ENCODE results near the gene RBM24. TPM values are rescaled to one million over a fixed set of nuclear protein-coding genes. Genes with fewer than 3 reads are reported as not detected.

RBM24 gene
- total and polyA plus RNA-seq, 2 donors (not counting 3 experiments of a cell fraction or from before 2014, with no cell fraction given), result 6.6 to 6.7 TPM

DNA sequence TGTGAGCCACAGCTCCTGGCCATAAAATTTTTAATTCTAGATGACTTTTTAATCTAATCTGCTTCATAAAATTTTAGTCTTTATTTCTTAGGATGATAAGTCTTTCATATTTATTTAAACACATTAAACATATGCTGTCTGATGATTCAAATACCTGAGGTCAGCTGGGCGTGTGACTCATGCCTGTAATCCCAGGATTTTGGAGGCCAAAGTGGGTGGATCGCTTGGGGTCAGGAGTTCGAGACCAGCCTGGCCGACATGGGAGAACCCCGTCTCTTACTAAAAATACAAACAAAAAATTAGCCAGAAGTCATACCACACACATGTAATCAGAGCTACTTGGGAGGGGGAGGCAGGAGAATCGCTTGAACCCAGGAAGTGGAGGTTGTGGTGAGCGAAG, 53.1 kb downstream of the RBM24 start:
- ChIA-PET POLR2A (no interaction called here), CTCF (no interaction called here)
- H3K27me3 ChIP-seq (ENCODE audit: control insufficient read depth in 2 of 2, insufficient read depth in 2 of 2, low read length in 2 of 2), result no peaks in the 10 kb centered on the region
- H3K4me2 ChIP-seq (ENCODE audit: insufficient read depth, low read length), result no peak overlapping the region
- no peak overlapping the region for H2AFZ ChIP-seq (ENCODE audit: low read depth, low read length)
- H3K9me1 ChIP-seq (replicated peaks; ENCODE audit: control insufficient read depth, extremely low read depth, insufficient read depth, low read length), result no peaks in the 10 kb centered on the region
- H3K9me3 ChIP-seq (replicated peaks; ENCODE audit: control insufficient read depth, insufficient read depth, low read length), result no peaks in the 10 kb centered on the region
- DNase-seq (ENCODE audit: low read depth, low spot score), result no peak
- H3K9ac ChIP-seq (replicated peaks; ENCODE audit: extremely low read depth, insufficient read depth, low read length), result no peak overlapping the region
- no peak for FAIRE-seq
- no peak overlapping the region for H3K4me3 ChIP-seq (replicated peaks in 1 of 3; ENCODE audit: insufficient read depth in 1 of 3, low read depth in 1 of 3, low read length in 3 of 3)
- H4K20me1 ChIP-seq (replicated peaks; ENCODE audit: control insufficient read depth, extremely low read depth, insufficient read depth, low read length), result no peaks in the 10 kb centered on the region
- no peak for TF ChIP-seq POLR2AphosphoS5 (IDR thresholded peaks at IDR 0.05; ENCODE audit: insufficient read depth, low read depth, low read length)
- no peak for TF ChIP-seq GATA2 (IDR thresholded peaks at IDR 0.05; ENCODE audit: insufficient read depth, insufficient read length, low read depth, low read length)
- TF ChIP-seq POLR2A (IDR thresholded peaks at IDR 0.05; ENCODE audit: low read depth, low read length), result no peak
- no TSS peak for BruUV-seq (replicated peaks)
- dilution Hi-C loops (cut with MboI; ENCODE audit: extremely low pct_ligation_motif_present, low sequenced_read_pairs) (no loop called here), intact Hi-C loops (cut with micrococcal nuclease) (no loop called here)
- H3K36me3 ChIP-seq (ENCODE audit: control insufficient read depth in 2 of 2, extremely low read depth in 1 of 2, insufficient read depth in 2 of 2, low read length in 2 of 2), result no peaks in the 10 kb centered on the region
- no peaks in the 10 kb centered on the region for H3K4me1 ChIP-seq (ENCODE audit: control insufficient read depth, extremely low read depth, insufficient read depth, low read length)
- no peak overlapping the region for H3K27ac ChIP-seq (ENCODE audit: insufficient read depth, low read depth, low read length)
- H3K79me2 ChIP-seq (ENCODE audit: control insufficient read depth, insufficient read depth, low read length), result no peaks in the 10 kb centered on the region

- no peak for FAIRE-seq
- no peak overlapping the region for H2AFZ ChIP-seq (ENCODE audit: low read depth, low read length)
Measured at GRCh38 chr6:17336425-17336824, 55.3 kb downstream of the RBM24 start.

More at GRCh38 chr6:17336425-17336824, 55.3 kb downstream of the RBM24 start:
- BruUV-seq (replicated peaks), result no TSS peak
- intact Hi-C loops (cut with micrococcal nuclease) (no loop called here), dilution Hi-C loops (cut with MboI; ENCODE audit: extremely low pct_ligation_motif_present, low sequenced_read_pairs) (no loop called here)
- no peaks in the 10 kb centered on the region for H3K4me1 ChIP-seq (ENCODE audit: control insufficient read depth, extremely low read depth, insufficient read depth, low read length)
- TF ChIP-seq EZH2 (IDR thresholded peaks at IDR 0.05; ENCODE audit: borderline replicate concordance, low read depth, low read length, severe bottlenecking) (no peak), POLR2AphosphoS5 (IDR thresholded peaks at IDR 0.05; ENCODE audit: insufficient read depth, low read depth, low read length) (no peak), GATA2 (IDR thresholded peaks at IDR 0.05; ENCODE audit: insufficient read depth, insufficient read length, low read depth, low read length) (no peak), FOS (IDR thresholded peaks at IDR 0.05; ENCODE audit: borderline replicate concordance, insufficient read depth, low read length) (no peak), MAX (IDR thresholded peaks at IDR 0.05; ENCODE audit: insufficient read depth, insufficient read length) (no peak), POLR2A (IDR thresholded peaks at IDR 0.05; ENCODE audit: low read depth, low read length) (no peak), MYC (IDR thresholded peaks at IDR 0.05; ENCODE audit: low read depth, low read length) (no peak), JUN (IDR thresholded peaks at IDR 0.05; ENCODE audit: borderline replicate concordance, insufficient read depth, insufficient read length, low read depth) (no peak)
- TF ChIP-seq, protein P1, sequence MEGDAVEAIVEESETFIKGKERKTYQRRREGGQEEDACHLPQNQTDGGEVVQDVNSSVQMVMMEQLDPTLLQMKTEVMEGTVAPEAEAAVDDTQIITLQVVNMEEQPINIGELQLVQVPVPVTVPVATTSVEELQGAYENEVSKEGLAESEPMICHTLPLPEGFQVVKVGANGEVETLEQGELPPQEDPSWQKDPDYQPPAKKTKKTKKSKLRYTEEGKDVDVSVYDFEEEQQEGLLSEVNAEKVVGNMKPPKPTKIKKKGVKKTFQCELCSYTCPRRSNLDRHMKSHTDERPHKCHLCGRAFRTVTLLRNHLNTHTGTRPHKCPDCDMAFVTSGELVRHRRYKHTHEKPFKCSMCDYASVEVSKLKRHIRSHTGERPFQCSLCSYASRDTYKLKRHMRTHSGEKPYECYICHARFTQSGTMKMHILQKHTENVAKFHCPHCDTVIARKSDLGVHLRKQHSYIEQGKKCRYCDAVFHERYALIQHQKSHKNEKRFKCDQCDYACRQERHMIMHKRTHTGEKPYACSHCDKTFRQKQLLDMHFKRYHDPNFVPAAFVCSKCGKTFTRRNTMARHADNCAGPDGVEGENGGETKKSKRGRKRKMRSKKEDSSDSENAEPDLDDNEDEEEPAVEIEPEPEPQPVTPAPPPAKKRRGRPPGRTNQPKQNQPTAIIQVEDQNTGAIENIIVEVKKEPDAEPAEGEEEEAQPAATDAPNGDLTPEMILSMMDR (IDR thresholded peaks at IDR 0.05; ENCODE audit: extremely low read depth in 1 of 2, insufficient read depth in 1 of 2, low read depth in 1 of 2, low read length in 2 of 2), result no peak
- no peak overlapping the region for H3K4me2 ChIP-seq (ENCODE audit: insufficient read depth, low read length)
- H3K79me2 ChIP-seq (ENCODE audit: control insufficient read depth, insufficient read depth, low read length), result no peaks in the 10 kb centered on the region
- no peak for DNase-seq (ENCODE audit: low read depth, low spot score)
- no peak overlapping the region for H3K9ac ChIP-seq (replicated peaks; ENCODE audit: extremely low read depth, insufficient read depth, low read length)
- no peak overlapping the region for H3K4me3 ChIP-seq (replicated peaks in 1 of 3; ENCODE audit: insufficient read depth in 1 of 3, low read depth in 1 of 3, low read length in 3 of 3)
- H3K27ac ChIP-seq (ENCODE audit: insufficient read depth, low read depth, low read length), result no peak overlapping the region
- no peaks in the 10 kb centered on the region for H3K27me3 ChIP-seq (ENCODE audit: control insufficient read depth in 2 of 2, insufficient read depth in 2 of 2, low read length in 2 of 2)
- H3K9me1 ChIP-seq (replicated peaks; ENCODE audit: control insufficient read depth, extremely low read depth, insufficient read depth, low read length), result no peaks in the 10 kb centered on the region
- H4K20me1 ChIP-seq (replicated peaks; ENCODE audit: control insufficient read depth, extremely low read depth, insufficient read depth, low read length), result no peaks in the 10 kb centered on the region
- ChIA-PET POLR2A (no interaction called here), CTCF (no interaction called here)
- no peaks in the 10 kb centered on the region for H3K36me3 ChIP-seq (ENCODE audit: control insufficient read depth in 2 of 2, extremely low read depth in 1 of 2, insufficient read depth in 2 of 2, low read length in 2 of 2)
- no peaks in the 10 kb centered on the region for H3K9me3 ChIP-seq (replicated peaks; ENCODE audit: control insufficient read depth, insufficient read depth, low read length)

Data from endothelial cell of umbilical vein (primary cell).